Astrocyte (in vitro differentiated cells and primary cell): ENCODE measurements around the gene SRPK1.

ENCODE experiments used
- CTCF ChIP-seq: IDR thresholded peaks from 2 replicates; pipeline ENCODE4 v1.5.1; 2011; ENCODE audit warnings: low read depth, mild to moderate bottlenecking, inconsistent platforms, low read length, moderate library complexity; ENCODE audit not compliant: insufficient read depth
- EZH2 ChIP-seq: IDR thresholded peaks from 2 replicates; pipeline ENCODE4 v1.6.1; 2012; ENCODE audit warnings: mild to moderate bottlenecking, low read length, inconsistent platforms; ENCODE audit not compliant: insufficient read depth

- no peak for TF ChIP-seq EZH2
- TF ChIP-seq CTCF, result no peak
Measured at GRCh38 chr6:35787266-35788218, 133.4 kb downstream of the SRPK1 start.
